ENCODE measurements around the gene STK36.

Gene STK36, protein sequence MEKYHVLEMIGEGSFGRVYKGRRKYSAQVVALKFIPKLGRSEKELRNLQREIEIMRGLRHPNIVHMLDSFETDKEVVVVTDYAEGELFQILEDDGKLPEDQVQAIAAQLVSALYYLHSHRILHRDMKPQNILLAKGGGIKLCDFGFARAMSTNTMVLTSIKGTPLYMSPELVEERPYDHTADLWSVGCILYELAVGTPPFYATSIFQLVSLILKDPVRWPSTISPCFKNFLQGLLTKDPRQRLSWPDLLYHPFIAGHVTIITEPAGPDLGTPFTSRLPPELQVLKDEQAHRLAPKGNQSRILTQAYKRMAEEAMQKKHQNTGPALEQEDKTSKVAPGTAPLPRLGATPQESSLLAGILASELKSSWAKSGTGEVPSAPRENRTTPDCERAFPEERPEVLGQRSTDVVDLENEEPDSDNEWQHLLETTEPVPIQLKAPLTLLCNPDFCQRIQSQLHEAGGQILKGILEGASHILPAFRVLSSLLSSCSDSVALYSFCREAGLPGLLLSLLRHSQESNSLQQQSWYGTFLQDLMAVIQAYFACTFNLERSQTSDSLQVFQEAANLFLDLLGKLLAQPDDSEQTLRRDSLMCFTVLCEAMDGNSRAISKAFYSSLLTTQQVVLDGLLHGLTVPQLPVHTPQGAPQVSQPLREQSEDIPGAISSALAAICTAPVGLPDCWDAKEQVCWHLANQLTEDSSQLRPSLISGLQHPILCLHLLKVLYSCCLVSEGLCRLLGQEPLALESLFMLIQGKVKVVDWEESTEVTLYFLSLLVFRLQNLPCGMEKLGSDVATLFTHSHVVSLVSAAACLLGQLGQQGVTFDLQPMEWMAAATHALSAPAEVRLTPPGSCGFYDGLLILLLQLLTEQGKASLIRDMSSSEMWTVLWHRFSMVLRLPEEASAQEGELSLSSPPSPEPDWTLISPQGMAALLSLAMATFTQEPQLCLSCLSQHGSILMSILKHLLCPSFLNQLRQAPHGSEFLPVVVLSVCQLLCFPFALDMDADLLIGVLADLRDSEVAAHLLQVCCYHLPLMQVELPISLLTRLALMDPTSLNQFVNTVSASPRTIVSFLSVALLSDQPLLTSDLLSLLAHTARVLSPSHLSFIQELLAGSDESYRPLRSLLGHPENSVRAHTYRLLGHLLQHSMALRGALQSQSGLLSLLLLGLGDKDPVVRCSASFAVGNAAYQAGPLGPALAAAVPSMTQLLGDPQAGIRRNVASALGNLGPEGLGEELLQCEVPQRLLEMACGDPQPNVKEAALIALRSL (N-terminal part only)

GRCh38 chr2:218671654-218672566, at the start of gene STK36, which contains the start of gene RNF25:
Gene STK36 (plus strand): TSS chr2:218672086. CDS start chr2:218672830, 744 bp downstream.
Gene RNF25 (minus strand): TSS chr2:218672002. CDS start chr2:218671970, 32 bp downstream.
- peak; percentile 77 for DNase-seq

DNA sequence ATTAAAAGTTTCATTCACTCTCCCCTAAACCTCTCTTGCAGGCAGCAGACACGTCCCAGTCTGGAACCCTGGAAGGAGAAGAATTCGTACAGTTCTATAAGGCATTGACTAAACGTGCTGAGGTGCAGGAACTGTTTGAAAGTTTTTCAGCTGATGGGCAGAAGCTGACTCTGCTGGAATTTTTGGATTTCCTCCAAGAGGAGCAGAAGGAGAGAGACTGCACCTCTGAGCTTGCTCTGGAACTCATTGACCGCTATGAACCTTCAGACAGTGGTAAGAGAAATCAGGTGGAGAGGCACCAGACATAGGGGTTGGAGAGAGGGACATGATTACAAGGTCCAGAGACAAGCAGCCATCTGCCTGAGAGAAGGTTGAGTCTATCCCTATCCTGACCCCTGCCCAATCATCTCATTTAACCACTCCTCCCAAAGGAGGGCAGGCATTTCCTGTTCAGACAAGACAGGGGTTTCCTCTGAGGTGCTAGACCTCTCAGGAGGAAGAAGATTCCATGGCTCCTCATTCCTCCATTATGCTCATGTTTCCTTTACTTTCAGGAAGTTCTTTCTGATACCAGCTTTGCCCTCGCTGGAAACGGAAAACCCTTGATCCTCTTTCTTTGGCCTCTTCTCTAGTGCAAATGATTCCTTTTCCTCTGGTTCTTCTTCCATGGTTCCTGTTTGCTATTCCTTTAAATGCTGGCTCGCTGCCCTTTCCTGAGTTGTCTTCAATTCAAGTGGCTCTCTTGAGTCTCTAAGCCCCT, 49.1 kb upstream of the STK36 start:
- no peak for DNase-seq

- no peak for DNase-seq
Observed at GRCh38 chr2:218623366-218623705, 48.5 kb upstream of the STK36 start.

GRCh38 chr2:218626369-218626768, 45.5 kb upstream of the STK36 start:
- DNase-seq: no peak

- no peak for DNase-seq
Observed at GRCh38 chr2:218627939-218628338, 43.9 kb upstream of the STK36 start.

DNA sequence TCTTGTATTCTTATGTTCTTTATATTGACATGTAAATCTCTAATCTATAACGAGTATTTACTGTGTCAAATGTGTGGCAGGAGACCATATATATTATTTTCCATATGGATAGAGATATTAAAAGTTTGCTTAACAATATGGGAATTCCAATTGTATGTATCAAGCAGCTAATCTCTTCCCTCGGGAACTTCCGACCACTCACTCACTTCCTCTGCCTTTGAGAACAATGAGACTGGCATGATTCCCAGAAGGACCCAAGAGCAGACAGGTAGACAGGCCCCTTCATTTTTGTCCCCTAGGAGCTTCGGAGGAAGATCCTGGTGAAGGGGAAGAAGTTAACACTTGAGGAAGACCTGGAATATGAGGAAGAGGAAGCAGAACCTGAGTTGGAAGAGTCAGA, 40.0 kb upstream of the STK36 start:
- DNase-seq: no peak

DNA sequence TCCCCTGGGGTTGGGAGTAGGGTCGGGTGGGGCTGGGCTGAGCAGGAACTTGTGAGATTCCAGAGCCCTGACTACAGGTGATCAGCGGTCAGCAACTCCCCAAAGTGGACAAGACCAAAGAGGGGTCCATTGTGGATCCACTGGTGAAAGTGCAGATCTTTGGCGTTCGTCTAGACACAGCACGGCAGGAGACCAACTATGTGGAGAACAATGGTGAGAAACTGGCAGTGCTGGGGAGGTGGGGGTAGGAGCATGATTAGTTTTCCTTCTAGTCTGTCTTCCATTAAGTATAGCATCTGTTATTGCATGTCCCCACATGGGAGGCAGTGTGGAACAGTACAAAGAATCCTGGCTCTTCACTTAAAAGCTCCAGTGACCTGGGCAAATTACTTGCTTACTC, 36.2 kb upstream of the STK36 start:
- no peak for DNase-seq

DNA sequence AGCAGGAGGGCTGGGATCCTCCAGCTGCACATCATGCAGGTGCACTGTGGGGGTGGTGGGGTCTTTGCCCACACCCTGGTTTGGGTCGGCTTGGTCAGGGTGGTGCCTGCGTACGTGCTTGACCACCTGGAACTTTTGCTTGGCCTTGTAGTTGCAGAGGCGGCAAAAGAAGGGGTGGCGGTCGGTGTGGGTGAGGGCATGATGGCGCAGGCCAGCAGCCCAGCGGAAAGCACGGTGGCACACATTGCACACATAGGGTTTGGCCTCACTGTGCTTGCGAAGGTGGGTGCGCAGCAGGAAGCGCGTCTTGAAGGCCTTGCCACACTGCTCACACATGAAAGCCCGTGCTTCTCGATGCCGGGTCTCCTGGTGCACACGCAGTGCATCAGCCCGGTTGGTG, 33.5 kb upstream of the STK36 start:
- DNase-seq: no peak

DNA sequence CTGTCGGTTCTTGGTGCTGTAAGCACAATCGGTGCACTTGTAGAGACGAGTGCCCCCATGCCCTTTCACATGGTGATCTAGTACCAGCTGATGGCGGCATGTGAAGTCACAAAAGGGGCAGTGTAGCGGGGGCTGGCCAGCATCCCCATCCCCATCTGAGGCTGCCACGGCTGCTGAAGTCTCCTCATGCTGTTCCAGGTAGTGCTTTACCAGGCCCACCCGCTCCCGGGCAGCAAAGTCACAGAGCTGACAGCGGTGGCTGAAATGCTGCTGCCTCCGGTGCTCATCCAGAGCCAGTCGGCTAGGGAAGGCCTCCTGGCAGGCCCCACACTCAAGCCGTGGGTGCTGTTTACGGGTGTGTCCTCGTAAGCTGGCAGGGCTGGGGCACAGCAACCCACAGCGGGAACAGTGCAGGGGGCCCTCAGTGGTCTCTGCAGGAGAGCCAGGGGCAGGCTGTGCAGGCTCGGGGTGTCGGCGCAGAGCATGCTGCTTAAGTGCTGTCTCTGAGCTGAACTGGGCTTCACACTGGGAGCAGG, 29.7 kb upstream of the STK36 start:
- DNase-seq: no peak

GRCh38 chr2:218642786-218643185, 29.1 kb upstream of the STK36 start:
- DNase-seq: no peak

DNA sequence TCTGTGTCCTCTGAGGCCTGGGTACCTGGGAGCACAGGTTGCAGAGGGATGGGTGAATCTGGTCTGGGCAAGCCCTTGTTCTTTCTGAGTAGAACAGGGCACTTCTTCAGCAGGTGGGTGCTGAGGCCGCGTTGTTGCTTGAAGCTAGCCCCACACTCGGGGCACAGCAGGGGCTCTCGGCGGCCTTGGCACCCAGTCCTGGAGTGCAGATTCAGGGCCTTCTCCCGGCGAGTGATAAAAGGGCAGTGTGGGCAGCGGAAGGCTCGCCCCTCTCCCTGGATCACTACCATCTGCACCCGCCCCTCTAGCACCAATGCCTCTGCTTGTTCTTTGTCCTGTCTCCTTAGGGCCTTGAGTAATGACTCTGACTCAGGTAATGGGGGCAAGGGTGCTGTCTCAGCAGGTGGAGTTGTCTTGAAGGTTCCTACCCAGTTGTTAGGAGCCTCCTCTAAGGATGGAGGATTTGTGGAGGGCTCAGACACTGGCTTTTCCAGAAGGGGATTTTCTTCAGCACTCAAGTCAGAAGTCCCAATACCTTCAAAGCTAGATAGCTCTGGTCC, 28.1 kb upstream of the STK36 start:
- no peak for DNase-seq

DNA sequence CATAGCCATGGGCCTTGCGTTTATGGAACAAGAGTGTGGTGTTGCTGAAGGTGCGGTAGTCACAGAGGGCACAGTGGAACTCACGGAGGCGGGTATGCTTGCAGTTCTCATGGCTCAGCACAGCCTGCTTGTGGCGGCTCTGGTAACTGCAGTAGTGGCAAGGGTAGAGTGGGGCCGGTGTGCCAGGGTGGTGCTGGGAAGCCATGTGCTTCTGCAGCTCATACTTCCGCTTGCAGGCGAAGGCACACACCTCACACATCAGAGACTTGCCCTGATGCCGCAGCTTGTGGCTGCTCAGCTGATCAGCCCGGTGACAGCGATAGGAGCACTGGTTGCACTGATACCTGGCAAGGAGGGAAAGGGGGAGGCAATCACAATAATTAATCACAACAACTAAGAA, 27.2 kb upstream of the STK36 start:
- DNase-seq: no peak

GRCh38 chr2:218645126-218645525, 26.8 kb upstream of the STK36 start:
- no peak for DNase-seq

GRCh38 chr2:218648088-218648786, 23.6 kb upstream of the STK36 start:
- peak; percentile 3 for DNase-seq

- no peak for DNase-seq
Observed at GRCh38 chr2:218648787-218649100, 23.1 kb upstream of the STK36 start.

DNA sequence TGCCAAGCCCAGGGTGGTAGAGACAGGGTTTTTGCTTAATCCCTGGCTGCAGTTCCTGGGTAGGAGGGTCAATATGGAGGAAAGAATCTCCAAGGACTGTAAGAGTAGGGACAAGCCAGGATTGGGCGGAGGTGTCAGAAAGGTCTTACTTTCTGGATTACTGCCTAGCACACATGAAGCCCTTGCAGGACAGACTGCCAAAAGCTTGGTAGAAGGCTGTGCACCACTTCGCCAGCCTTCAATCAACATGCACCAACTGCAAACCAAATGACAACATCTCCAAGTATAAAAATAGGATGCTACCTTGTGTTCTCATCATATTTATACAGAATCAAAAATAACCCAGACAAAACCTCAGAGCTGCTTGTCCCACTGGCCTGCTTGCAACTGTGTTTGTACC, 16.1 kb upstream of the STK36 start:
- DNase-seq: no peak

DNA sequence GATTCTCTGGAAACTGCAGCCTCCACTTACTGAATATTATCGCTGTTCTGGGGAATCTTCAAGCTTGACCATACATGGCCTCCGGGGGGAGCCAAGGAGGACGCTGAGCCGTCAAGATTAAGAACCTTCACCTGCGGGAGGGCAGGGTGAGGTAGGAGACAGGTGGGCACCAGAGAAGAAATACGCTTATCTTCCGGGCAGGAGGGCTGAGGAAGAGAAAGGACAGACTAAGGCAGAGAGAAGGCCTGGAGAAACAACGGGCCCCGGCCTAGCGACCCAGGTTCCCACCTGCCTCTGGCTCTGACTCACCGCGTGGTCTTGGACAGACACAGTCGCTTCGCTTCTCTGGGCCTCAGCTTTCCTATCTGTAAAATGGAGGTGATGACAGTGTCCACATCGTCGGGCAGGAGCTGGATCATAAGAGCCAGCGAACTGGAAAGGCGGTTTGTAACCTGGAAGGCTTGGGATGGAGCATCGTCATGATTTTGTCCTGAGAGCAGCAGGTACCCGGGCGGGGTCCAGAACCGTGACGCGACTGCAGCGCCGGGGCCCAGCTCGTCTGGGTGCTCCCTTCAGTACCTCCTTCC, 13.1 kb upstream of the STK36 start:
- DNase-seq: peak; percentile 17

GRCh38 chr2:218659258-218659987, 12.5 kb upstream of the STK36 start, which contains the start of the genes BCS1L and ZNF142:
Gene BCS1L (plus strand): TSS chr2:218659683. CDS start chr2:218660988, 1,305 bp downstream.
Gene ZNF142 (minus strand): TSS chr2:218659623. CDS start chr2:218656429, 3,194 bp downstream.
- DNase-seq: peak; percentile 86

- no peak for DNase-seq
Observed at GRCh38 chr2:218659988-218660358, 11.9 kb upstream of the STK36 start.
